ENCODE data around the gene ECM1. TPM values are rescaled to one million over a fixed set of nuclear protein-coding genes. Genes with fewer than 3 reads are reported as not detected.

Gene ECM1
- 0.43 and 1.1 TPM in 2 replicates for total RNA-seq (2014; rRNA removed; shearing (Covaris generic))
- polyA plus RNA-seq (2016; fragmentation: Nextera tagmentation; extraction: Ambion mirVana) = 0.30 and 0.74 TPM in 2 replicates
- long read RNA-seq = 0 reads

DNA sequence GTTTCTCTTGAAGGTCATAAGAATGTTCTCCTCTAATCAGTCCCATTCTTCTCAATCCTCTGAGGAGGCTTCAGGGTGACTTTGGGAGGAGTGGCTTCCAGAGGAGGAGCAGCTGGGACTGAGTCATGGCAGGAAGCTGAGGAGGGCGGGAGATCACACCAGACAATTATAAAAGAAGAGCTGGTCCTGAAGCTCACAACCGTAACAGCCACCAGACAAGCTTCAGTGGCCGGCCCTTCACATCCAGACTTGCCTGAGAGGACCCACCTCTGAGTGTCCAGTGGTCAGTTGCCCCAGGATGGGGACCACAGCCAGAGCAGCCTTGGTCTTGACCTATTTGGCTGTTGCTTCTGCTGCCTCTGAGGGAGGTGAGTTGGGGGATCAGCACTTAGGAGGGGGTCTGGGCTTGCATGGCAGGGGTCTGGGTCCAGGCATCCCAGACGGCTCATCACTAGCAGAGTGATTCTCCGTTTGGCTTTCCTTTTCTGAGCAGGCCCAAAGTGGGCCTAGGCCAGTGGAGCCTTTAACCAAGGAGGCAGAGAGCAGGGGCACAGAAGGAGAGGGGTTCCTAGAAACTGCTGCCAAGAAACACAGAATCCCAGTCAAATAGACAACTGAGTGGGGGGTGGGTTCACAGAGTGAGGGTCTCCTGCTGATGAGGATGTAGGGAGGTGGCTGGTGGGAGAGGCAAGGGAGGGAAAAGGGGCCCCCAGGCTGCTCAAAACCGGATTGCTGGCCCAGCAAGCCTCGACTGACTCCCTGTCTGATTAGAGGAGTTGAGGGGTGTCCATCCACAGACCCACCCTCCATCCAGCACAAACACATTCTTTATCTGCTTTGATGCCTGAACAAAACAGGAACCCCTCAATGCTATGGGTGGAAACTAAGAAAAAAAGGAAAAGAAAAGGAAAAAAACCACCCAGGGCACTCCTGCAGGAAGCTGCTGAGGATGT lies at the start of gene ECM1:
ECM1 (plus strand) TSS at position 198 of the 953 bp plus-strand sequence; CDS start at position 299, 101 bp downstream.
- Mint-ChIP-seq H3K4me3 (no peak within 1 kb of the TSS), H3K4me1 (peaks cover 4% of the 10 kb centered on the region), H3K9me3 (no peaks in the 10 kb centered on the region; the same call in 2 of the 3 replicates), H3K27me3 (ENCODE audit: insufficient read depth, low read depth, poor library complexity) (peaks cover 30% of the 10 kb centered on the region), H3K36me3 (ENCODE audit: low read depth) (peaks cover 41% of the 10 kb centered on the region), H3K27ac (no peak within 1 kb of the TSS)
- Histone ChIP-seq H3K27me3 (ENCODE audit: insufficient read depth) (no peaks in the 10 kb centered on the region), H3K4me1 (ENCODE audit: insufficient read depth) (no peaks in the 10 kb centered on the region), H3K4me2 (no peak within 1 kb of the TSS), H3K9me2 (ENCODE audit: insufficient read depth) (no peaks in the 10 kb centered on the region), H2AFZ (no peak within 1 kb of the TSS), H3K36me3 (ENCODE audit: insufficient read depth) (0 out of 2 replicates have a peak, but pooled peaks cover 13% of the 10 kb centered on the region), H3K4me3 (no peak within 1 kb of the TSS), H3F3A (replicated peaks; ENCODE audit: low read depth) (no peaks in the 10 kb centered on the region; the same call in 1 of the 2 replicates), H3K27ac (ENCODE audit: low read depth) (no peak within 1 kb of the TSS), H3K79me2 (replicated peaks; ENCODE audit: insufficient read depth) (no peaks in the 10 kb centered on the region), H4K20me1 (replicated peaks; ENCODE audit: insufficient read depth) (no peaks in the 10 kb centered on the region)
- ATAC-seq = no peak
- no peak for DNase-seq (ENCODE audit: low spot score)
- TF ChIP-seq, protein P1, sequence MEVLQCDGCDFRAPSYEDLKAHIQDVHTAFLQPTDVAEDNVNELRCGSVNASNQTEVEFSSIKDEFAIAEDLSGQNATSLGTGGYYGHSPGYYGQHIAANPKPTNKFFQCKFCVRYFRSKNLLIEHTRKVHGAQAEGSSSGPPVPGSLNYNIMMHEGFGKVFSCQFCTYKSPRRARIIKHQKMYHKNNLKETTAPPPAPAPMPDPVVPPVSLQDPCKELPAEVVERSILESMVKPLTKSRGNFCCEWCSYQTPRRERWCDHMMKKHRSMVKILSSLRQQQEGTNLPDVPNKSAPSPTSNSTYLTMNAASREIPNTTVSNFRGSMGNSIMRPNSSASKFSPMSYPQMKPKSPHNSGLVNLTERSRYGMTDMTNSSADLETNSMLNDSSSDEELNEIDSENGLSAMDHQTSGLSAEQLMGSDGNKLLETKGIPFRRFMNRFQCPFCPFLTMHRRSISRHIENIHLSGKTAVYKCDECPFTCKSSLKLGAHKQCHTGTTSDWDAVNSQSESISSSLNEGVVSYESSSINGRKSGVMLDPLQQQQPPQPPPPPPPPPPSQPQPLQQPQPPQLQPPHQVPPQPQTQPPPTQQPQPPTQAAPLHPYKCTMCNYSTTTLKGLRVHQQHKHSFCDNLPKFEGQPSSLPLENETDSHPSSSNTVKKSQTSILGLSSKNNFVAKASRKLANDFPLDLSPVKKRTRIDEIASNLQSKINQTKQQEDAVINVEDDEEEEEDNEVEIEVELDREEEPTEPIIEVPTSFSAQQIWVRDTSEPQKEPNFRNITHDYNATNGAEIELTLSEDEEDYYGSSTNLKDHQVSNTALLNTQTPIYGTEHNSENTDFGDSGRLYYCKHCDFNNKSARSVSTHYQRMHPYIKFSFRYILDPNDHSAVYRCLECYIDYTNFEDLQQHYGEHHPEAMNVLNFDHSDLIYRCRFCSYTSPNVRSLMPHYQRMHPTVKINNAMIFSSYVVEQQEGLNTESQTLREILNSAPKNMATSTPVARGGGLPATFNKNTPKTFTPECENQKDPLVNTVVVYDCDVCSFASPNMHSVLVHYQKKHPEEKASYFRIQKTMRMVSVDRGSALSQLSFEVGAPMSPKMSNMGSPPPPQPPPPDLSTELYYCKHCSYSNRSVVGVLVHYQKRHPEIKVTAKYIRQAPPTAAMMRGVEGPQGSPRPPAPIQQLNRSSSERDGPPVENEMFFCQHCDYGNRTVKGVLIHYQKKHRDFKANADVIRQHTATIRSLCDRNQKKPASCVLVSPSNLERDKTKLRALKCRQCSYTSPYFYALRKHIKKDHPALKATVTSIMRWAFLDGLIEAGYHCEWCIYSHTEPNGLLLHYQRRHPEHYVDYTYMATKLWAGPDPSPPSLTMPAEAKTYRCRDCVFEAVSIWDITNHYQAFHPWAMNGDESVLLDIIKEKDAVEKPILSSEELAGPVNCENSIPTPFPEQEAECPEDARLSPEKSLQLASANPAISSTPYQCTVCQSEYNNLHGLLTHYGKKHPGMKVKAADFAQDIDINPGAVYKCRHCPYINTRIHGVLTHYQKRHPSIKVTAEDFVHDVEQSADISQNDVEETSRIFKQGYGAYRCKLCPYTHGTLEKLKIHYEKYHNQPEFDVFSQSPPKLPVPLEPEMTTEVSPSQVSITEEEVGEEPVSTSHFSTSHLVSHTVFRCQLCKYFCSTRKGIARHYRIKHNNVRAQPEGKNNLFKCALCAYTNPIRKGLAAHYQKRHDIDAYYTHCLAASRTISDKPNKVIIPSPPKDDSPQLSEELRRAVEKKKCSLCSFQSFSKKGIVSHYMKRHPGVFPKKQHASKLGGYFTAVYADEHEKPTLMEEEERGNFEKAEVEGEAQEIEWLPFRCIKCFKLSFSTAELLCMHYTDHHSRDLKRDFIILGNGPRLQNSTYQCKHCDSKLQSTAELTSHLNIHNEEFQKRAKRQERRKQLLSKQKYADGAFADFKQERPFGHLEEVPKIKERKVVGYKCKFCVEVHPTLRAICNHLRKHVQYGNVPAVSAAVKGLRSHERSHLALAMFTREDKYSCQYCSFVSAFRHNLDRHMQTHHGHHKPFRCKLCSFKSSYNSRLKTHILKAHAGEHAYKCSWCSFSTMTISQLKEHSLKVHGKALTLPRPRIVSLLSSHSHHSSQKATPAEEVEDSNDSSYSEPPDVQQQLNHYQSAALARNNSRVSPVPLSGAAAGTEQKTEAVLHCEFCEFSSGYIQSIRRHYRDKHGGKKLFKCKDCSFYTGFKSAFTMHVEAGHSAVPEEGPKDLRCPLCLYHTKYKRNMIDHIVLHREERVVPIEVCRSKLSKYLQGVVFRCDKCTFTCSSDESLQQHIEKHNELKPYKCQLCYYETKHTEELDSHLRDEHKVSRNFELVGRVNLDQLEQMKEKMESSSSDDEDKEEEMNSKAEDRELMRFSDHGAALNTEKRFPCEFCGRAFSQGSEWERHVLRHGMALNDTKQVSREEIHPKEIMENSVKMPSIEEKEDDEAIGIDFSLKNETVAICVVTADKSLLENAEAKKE (CRISPR knock-in tag; IDR thresholded peaks at IDR 0.05) = no peak
- no peak for TF ChIP-seq NANOG (IDR thresholded peaks at IDR 0.05; ENCODE audit: borderline replicate concordance)
- TF ChIP-seq EZH2phosphoT487 (IDR thresholded peaks at IDR 0.05; ENCODE audit: unreplicated experiment) = no peak
- TF ChIP-seq, protein P2, sequence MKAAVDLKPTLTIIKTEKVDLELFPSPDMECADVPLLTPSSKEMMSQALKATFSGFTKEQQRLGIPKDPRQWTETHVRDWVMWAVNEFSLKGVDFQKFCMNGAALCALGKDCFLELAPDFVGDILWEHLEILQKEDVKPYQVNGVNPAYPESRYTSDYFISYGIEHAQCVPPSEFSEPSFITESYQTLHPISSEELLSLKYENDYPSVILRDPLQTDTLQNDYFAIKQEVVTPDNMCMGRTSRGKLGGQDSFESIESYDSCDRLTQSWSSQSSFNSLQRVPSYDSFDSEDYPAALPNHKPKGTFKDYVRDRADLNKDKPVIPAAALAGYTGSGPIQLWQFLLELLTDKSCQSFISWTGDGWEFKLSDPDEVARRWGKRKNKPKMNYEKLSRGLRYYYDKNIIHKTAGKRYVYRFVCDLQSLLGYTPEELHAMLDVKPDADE (IDR thresholded peaks at IDR 0.05) = no peak
- TF ChIP-seq ZNF331 (CRISPR knock-in tag; IDR thresholded peaks at IDR 0.05; ENCODE audit: low read depth) = no peak
- TF ChIP-seq JUNB (IDR thresholded peaks at IDR 0.05; ENCODE audit: unreplicated experiment) = no peak
